Common myeloid progenitor, CD34-positive (primary cell): ENCODE results near the gene PHLPP2.

Source experiments
- CTCF ChIA-PET: fragments of 350-600 bp; sonication (Branson Sonifier 250); formaldehyde crosslinking; loops from one replicate; lab custom pipeline; 2021; ENCODE audit warnings: antibody characterized with exemption; lab: Charles Lee
- POLR2A ChIA-PET: fragments of 350-600 bp; sonication (Branson Sonifier 250); formaldehyde crosslinking; loops from one replicate; lab custom pipeline; 2021; ENCODE audit warnings: antibody characterized with exemption; lab: Charles Lee
- DNase-seq, 3 donors: peaks; one replicate each; pipeline versions ENCODE4 v3.0.0 to v3.0.0-alpha.2; 2013
- H3K27ac ChIP-seq, 2 experiments: 1 replicate in 1 of 2; 2 replicates in 1 of 2; pipeline ENCODE4 v1.7.0; 2013; ENCODE audit warnings: inconsistent platforms in 2 of 2, low read length in 2 of 2, mild to moderate bottlenecking in 2 of 2, low read depth in 1 of 2, moderate library complexity in 1 of 2; ENCODE audit not compliant: severe bottlenecking in 2 of 2, insufficient read depth in 1 of 2, poor library complexity in 1 of 2
- H3K27me3 ChIP-seq, 5 experiments: replicated peaks in 2 of 5; 1 replicate in 3 of 5; 2 replicates in 2 of 5; pipeline versions ENCODE4 v1.6.1 to v1.7.0; 2013; ENCODE audit warnings: low read length in 4 of 5, mild to moderate bottlenecking in 2 of 5, moderate library complexity in 2 of 5, inconsistent platforms in 1 of 5; ENCODE audit not compliant: insufficient read depth in 5 of 5, control insufficient read depth in 4 of 5
- H3K36me3 ChIP-seq, 4 experiments: 1 replicate in 2 of 4; 2 replicates in 2 of 4; pipeline versions ENCODE4 v1.6.1 to v1.7.0; 2013; ENCODE audit warnings: low read length in 3 of 4, control low read depth in 1 of 4, mild to moderate bottlenecking in 1 of 4; ENCODE audit not compliant: control insufficient read depth in 4 of 4, insufficient read depth in 4 of 4
- H3K4me1 ChIP-seq, 4 experiments: 1 replicate in 3 of 4; 2 replicates in 1 of 4; pipeline versions ENCODE4 v1.6.1 to v1.7.1; 2013; ENCODE audit warnings: low read length in 3 of 4, mild to moderate bottlenecking in 3 of 4, control low read depth in 1 of 4, inconsistent platforms in 1 of 4, moderate library complexity in 1 of 4; ENCODE audit not compliant: control insufficient read depth in 4 of 4, insufficient read depth in 4 of 4; ENCODE audit errors: control extremely low read depth in 1 of 4
- H3K4me3 ChIP-seq, 7 experiments: 1 replicate in 4 of 7; 2 replicates in 3 of 7; pipeline versions ENCODE4 v1.5.1 to v1.7.0; 2013; ENCODE audit warnings: mild to moderate bottlenecking in 7 of 7, low read length in 6 of 7, moderate library complexity in 6 of 7, inconsistent platforms in 2 of 7, low read depth in 2 of 7, control low read depth in 1 of 7; ENCODE audit not compliant: insufficient read depth in 4 of 7, control insufficient read depth in 1 of 7; ENCODE audit errors: extremely low read depth in 1 of 7
- H3K9me3 ChIP-seq, 5 experiments: 1 replicate in 4 of 5; 2 replicates in 1 of 5; pipeline versions ENCODE4 v1.6.1 to v1.7.1; 2013; ENCODE audit warnings: low read length in 4 of 5, mild to moderate bottlenecking in 2 of 5, inconsistent platforms in 1 of 5, low read depth in 1 of 5, moderate library complexity in 1 of 5; ENCODE audit not compliant: control insufficient read depth in 4 of 5, insufficient read depth in 2 of 5; ENCODE audit errors: control extremely low read depth in 1 of 5
- WGBS: methylation state at CpG from one replicate; pipeline ENCODE4 v1.1.5; 2013; ENCODE audit not compliant: insufficient coverage; 5-methylcytosine and 5-hydroxymethylcytosine counted together

Gene PHLPP2

DNA sequence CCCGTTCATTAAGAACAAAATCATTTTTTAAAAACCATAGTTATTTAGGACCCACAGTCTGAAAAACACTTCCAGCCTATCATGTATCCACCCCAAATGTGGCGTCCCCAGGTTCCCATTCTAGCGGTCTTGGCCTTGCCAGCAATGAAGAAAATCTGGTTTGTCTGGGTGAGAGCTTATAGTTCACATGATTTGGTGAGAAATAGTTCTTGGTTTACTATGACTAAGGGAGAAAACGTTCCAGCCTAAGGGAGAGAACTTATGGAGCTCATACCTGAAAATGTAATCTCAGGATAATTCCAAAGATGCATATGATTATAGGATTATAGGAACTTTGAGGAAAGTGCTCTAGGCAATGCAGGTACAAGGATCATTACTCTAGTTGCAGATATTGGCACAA lies 93.7 kb downstream of the PHLPP2 start:
- CTCF ChIA-PET, result interaction anchor here (2.5 kb wide), 1 partner anchor 20 kb away, joined by 9 read pairs; no protein-coding TSS in a partner anchor
- no peaks in the 10 kb centered on the region for H3K36me3 ChIP-seq
- POLR2A ChIA-PET, result no interaction called here
- no peak overlapping the region for H3K27ac ChIP-seq
- WGBS, result 83% methylated on average over 2 of the region's 4 CpGs
- no peaks in the 10 kb centered on the region for H3K9me3 ChIP-seq
- H3K4me1 ChIP-seq, result peaks cover 0 to 11% (median 9%) of the 10 kb centered on the region in 4 experiments
- no peak overlapping the region for H3K4me3 ChIP-seq
- peaks cover 4 to 32% (median 13%) of the 10 kb centered on the region in 5 experiments for H3K27me3 ChIP-seq
- no peak for DNase-seq

DNA sequence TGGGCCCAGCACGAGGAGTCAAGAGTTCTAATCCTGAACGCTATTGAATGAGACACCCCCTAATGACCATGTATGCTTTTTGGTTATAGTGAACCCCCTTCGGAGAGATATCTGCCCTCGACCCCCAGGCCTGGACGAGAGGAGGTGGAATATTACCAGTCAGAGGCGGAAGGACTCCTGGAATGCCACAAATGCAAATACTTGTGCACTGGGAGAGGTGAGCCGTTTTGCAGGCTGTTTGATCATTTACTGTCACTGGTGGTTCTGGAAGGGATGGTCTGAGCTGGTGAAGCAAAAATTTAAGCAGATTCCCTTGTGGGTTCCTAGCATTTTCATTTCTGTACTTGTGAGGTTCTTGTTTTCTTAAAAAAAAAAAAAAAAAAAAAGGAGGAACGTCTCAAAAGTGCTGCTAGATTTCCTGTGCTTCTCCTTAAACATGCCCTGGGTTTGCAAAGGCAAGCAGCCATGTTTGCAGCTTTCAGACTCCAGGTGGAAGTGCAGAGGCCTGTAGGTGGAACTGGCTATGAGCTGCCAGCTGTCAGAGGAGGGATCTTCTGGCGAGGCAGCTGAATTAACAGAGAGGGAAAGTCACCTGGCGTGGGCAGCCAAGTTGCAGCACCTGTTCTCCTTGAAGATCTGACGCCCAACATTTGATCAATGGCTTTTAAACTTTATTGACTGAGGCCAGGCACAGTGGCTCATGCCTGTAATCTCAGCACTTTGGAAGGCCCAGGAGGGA lies 95.1 kb downstream of the PHLPP2 start:
- Histone ChIP-seq H3K27me3 (peaks cover 4 to 46% (median 15%) of the 10 kb centered on the region in 5 experiments), H3K27ac (no peak overlapping the region), H3K9me3 (no peaks in the 10 kb centered on the region), H3K4me1 (peaks cover 0 to 11% (median 9%) of the 10 kb centered on the region in 4 experiments), H3K36me3 (no peaks in the 10 kb centered on the region), H3K4me3 (no peak overlapping the region)
- POLR2A ChIA-PET, result no interaction called here
- CTCF ChIA-PET, result interaction anchor here (2.0 kb wide), 1 partner anchor 18 kb away, joined by 7 read pairs; no protein-coding TSS in a partner anchor
- no peak for DNase-seq
- WGBS, result 85% methylated on average over 10 of the region's 11 CpGs

DNA sequence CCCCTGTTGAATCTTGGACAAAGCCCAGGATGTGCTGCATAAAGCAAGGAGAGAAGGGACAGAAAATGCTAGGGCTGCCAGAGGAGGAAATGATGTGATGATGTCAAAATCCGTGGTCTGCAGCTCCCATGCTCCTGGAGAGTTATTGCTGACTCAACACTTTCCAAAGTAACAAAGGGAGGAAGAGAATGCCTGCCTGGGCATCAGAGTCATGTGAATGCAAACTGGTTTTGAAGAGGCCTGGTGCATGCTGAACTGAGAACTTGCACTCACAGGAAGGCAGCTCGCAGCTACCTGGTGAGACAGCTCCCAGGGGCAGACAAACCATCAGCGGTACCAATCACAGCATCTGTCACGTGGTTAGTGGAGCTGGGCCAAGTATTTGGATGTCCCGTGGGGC lies 95.7 kb downstream of the PHLPP2 start:
- H3K9me3 ChIP-seq, result no peaks in the 10 kb centered on the region
- no peak overlapping the region for H3K4me3 ChIP-seq
- peaks cover 4 to 51% (median 20%) of the 10 kb centered on the region in 5 experiments for H3K27me3 ChIP-seq
- ChIA-PET POLR2A (no interaction called here), CTCF (interaction anchor here (2.0 kb wide), 1 partner anchor 18 kb away, joined by 7 read pairs; no protein-coding TSS in a partner anchor)
- peaks cover 0 to 11% (median 9%) of the 10 kb centered on the region in 4 experiments for H3K4me1 ChIP-seq
- no peak for DNase-seq
- 46% methylated on average over 5 of the region's 5 CpGs for WGBS
- no peak overlapping the region for H3K27ac ChIP-seq
- no peaks in the 10 kb centered on the region for H3K36me3 ChIP-seq

DNA sequence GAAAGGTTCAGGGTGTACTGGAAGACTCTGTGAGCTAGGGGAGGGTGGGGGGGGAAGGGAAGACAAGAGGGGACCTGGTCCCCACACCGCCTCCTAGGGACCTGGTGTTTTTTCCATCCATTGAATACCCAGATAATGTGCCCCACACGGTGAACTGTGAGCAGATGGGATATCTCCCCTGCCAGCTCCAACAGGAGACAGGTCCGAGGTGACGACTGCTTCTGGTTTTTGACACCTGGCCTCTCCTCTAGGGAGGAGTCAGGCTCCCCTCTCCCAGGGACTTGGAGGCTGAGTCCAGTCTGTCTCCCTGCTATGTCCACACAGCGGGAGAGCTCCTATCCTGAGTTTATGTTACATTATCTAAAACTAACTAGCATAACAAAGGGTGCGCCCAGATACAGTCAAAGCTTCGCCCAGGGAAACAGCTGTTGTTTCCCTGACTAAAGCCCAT lies 96.7 kb downstream of the PHLPP2 start:
- no peaks in the 10 kb centered on the region for H3K9me3 ChIP-seq
- no peak overlapping the region for H3K27ac ChIP-seq
- no peak overlapping the region for H3K4me3 ChIP-seq
- ChIA-PET CTCF (interaction anchor here (2.0 kb wide), 1 partner anchor 17 kb away, joined by 7 read pairs; no protein-coding TSS in a partner anchor), POLR2A (no interaction called here)
- no peak for DNase-seq
- peaks cover 4 to 55% (median 24%) of the 10 kb centered on the region in 5 experiments for H3K27me3 ChIP-seq
- WGBS, result 87% methylated on average over 6 of the region's 7 CpGs
- H3K36me3 ChIP-seq, result no peaks in the 10 kb centered on the region
- H3K4me1 ChIP-seq, result peaks cover 0 to 11% (median 10%) of the 10 kb centered on the region in 4 experiments

DNA sequence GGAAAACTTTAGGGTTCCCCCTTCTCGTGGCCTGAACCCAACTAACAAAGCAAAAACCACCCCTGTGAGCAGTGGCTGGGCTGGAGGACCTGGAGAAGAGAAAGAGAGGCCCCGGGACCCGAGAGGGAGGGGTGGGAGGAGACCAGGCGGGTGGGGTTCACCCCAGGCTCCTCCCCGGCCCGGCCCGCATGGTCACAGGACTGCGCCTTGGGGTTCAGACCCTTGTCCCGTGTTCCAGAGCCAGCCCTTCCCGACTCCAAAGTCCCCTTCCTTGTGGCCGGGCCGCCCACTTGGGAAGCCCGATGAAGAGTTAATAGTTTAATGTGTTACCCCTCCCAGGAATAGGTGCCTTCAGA lies 97.7 kb downstream of the PHLPP2 start:
- ChIA-PET CTCF (no interaction called here), POLR2A (no interaction called here)
- Histone ChIP-seq H3K27me3 (peaks cover 2 to 55% (median 24%) of the 10 kb centered on the region in 5 experiments), H3K4me3 (peak overlapping the region in 5 of 7 experiments; percentile 44 to 73 (median 59)), H3K27ac (no peak overlapping the region), H3K4me1 (peaks cover 4 to 19% (median 15%) of the 10 kb centered on the region in 4 experiments), H3K9me3 (no peaks in the 10 kb centered on the region), H3K36me3 (no peaks in the 10 kb centered on the region)
- DNase-seq, result peak in 1 of 3 donors; percentile 21
- WGBS, result 8% methylated on average over 6 of the region's 13 CpGs

DNA sequence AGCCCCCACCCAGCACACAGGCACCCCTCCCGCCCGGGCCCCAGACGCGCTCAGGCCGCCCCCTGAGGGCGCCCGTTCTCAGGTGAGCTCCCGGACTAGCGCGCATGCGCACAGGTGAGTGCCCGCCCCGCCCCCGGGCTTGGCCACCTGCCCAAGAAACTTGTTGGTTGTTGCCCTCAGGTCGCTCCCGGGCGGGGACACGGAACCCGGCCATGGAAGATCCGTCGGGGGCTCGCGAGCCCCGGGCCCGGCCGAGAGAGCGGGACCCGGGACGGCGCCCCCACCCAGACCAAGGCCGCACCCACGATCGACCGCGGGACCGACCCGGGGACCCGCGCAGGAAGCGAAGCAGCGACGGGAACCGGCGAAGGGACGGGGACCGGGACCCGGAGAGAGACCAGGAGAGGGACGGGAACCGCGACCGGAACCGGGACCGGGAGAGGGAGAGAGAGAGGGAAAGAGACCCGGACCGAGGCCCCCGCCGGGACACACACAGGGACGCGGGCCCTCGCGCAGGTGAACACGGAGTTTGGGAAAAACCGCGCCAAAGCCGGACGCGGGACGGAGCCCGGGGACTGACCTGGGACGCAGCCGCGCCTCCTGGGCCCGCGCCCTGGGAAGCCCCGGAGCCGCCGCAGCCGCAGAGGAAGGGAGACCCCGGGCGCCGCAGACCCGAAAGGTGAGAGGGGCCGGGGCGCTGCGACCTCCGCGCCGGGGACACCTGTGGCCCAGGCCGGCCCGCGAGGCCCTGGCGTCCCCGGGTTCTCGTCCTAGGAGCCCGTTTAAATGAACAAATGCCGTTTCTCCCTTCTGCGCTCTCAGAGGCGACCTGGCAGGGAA lies 98.3 kb downstream of the PHLPP2 start, which contains the start of gene MARVELD3:
TSS of gene MARVELD3 (plus strand) at position 167 of the 840 bp plus-strand sequence. CDS start at position 213, 46 bp downstream.
- ChIA-PET CTCF (interaction anchor here (0.8 kb wide), 1 partner anchor 15 kb away, joined by 3 read pairs; no protein-coding TSS in a partner anchor), POLR2A (no interaction called here)
- peak in 1 of 3 donors; percentile 17 for DNase-seq
- Histone ChIP-seq H3K27ac (no peak within 1 kb of the TSS), H3K36me3 (no peaks in the 10 kb centered on the region), H3K9me3 (no peaks in the 10 kb centered on the region), H3K4me1 (peaks cover 4 to 20% (median 15%) of the 10 kb centered on the region in 4 experiments), H3K4me3 (peak within 1 kb of the TSS; percentile 9 to 73 (median 57)), H3K27me3 (peaks cover 2 to 55% (median 24%) of the 10 kb centered on the region in 5 experiments)
- under 1% methylated on average over 76 of the region's 98 CpGs for WGBS
